Neuronal stem cell (in vitro differentiated cells): ENCODE results near the gene CRP. TPM values are rescaled to one million over a fixed set of nuclear protein-coding genes. Genes with fewer than 3 reads are reported as not detected.

Experiments used
- DNase-seq: peaks from one replicate; pipeline ENCODE4 v3.0.0-alpha.2; 2013; ENCODE audit warnings: low spot score
- H2AFZ ChIP-seq: one replicate; pipeline ENCODE4 v1.6.1; 2013; ENCODE audit warnings: mild to moderate bottlenecking, low read length, inconsistent platforms
- H2AK5ac ChIP-seq: 2 replicates; pipeline ENCODE4 v1.6.1; 2013; ENCODE audit warnings: low read depth, mild to moderate bottlenecking, inconsistent platforms, low read length, moderate library complexity, mixed read lengths
- H2BK120ac ChIP-seq: 2 replicates; pipeline ENCODE4 v1.6.1; 2013; ENCODE audit warnings: low read depth, mild to moderate bottlenecking, inconsistent platforms, low read length, moderate library complexity, mixed read lengths
- H2BK12ac ChIP-seq: one replicate; pipeline ENCODE4 v1.6.1; 2013; ENCODE audit warnings: low read length, inconsistent platforms
- H2BK15ac ChIP-seq: 2 replicates; pipeline ENCODE4 v1.6.1; 2013; ENCODE audit warnings: mild to moderate bottlenecking, low read length, inconsistent platforms, mixed read lengths
- H2BK5ac ChIP-seq: one replicate; pipeline ENCODE4 v1.6.1; 2013; ENCODE audit warnings: inconsistent platforms, mild to moderate bottlenecking, low read length, moderate library complexity
- H3K14ac ChIP-seq: one replicate; pipeline ENCODE4 v1.6.1; 2013; ENCODE audit warnings: low read length, inconsistent platforms
- H3K18ac ChIP-seq: 2 replicates; pipeline ENCODE4 v1.6.1; 2013; ENCODE audit warnings: low read length, inconsistent platforms
- H3K23ac ChIP-seq: 2 replicates; pipeline ENCODE4 v1.6.1; 2013; ENCODE audit warnings: low read depth, mild to moderate bottlenecking, mixed read lengths, low read length, inconsistent platforms; ENCODE audit not compliant: poor library complexity
- H3K27ac ChIP-seq: replicated peaks from 3 replicates; pipeline ENCODE4 v1.5.1; 2013; ENCODE audit warnings: low read length, inconsistent platforms
- H3K27me3 ChIP-seq, 3 experiments: 2 replicates each; pipeline ENCODE4 v1.6.1; 2013; ENCODE audit warnings: low read length in 3 of 3, mild to moderate bottlenecking in 2 of 3, inconsistent platforms in 1 of 3, low read depth in 1 of 3, mixed read lengths in 1 of 3, moderate library complexity in 1 of 3; ENCODE audit not compliant: control insufficient read depth in 3 of 3, insufficient read depth in 3 of 3
- H3K36me3 ChIP-seq, 2 donors: replicated peaks in 1 of 2; 2 replicates each; pipeline ENCODE4 v1.6.1; 2013; ENCODE audit warnings: low read length in 2 of 2; ENCODE audit not compliant: control insufficient read depth in 2 of 2, insufficient read depth in 2 of 2
- H3K4ac ChIP-seq: 2 replicates; pipeline ENCODE4 v1.6.1; 2013; ENCODE audit warnings: inconsistent platforms, mild to moderate bottlenecking, low read length, moderate library complexity
- H3K4me1 ChIP-seq, 2 donors: 1 replicate in 1 of 2; 2 replicates in 1 of 2; pipeline ENCODE4 v1.6.1; 2013; ENCODE audit warnings: low read length in 2 of 2, low read depth in 1 of 2; ENCODE audit not compliant: control insufficient read depth in 2 of 2, insufficient read depth in 1 of 2
- H3K4me2 ChIP-seq: one replicate; pipeline ENCODE4 v1.6.1; 2013; ENCODE audit warnings: mild to moderate bottlenecking, low read length, inconsistent platforms; ENCODE audit not compliant: insufficient read depth, poor library complexity, severe bottlenecking
- H3K4me3 ChIP-seq, 2 donors: 2 replicates each; pipeline ENCODE4 v1.5.1; 2013; ENCODE audit warnings: low read length in 2 of 2, mild to moderate bottlenecking in 2 of 2, inconsistent platforms in 1 of 2, moderate library complexity in 1 of 2
- H3K79me1 ChIP-seq: one replicate; pipeline ENCODE4 v1.6.1; 2013; ENCODE audit warnings: low read depth, mild to moderate bottlenecking, inconsistent platforms, low read length, moderate library complexity
- H3K9ac ChIP-seq: one replicate; pipeline ENCODE4 v1.6.1; 2013; ENCODE audit warnings: mild to moderate bottlenecking, low read depth, low read length, inconsistent platforms; ENCODE audit not compliant: poor library complexity
- H3K9me3 ChIP-seq, 2 donors: replicated peaks in 1 of 2; 2 replicates each; pipeline versions ENCODE3 to v1.6.1; 2013; ENCODE audit warnings: low read length in 2 of 2, mild to moderate bottlenecking in 2 of 2, inconsistent platforms in 1 of 2, low read depth in 1 of 2, mixed read lengths in 1 of 2, moderate library complexity in 1 of 2; ENCODE audit not compliant: control insufficient read depth in 2 of 2, insufficient read depth in 1 of 2
- H4K8ac ChIP-seq: one replicate; pipeline ENCODE4 v1.6.1; 2013; ENCODE audit warnings: low read depth, mild to moderate bottlenecking, inconsistent platforms, low read length, moderate library complexity
- H4K91ac ChIP-seq: one replicate; pipeline ENCODE4 v1.6.1; 2013; ENCODE audit warnings: low read length, low read depth, mild to moderate bottlenecking, inconsistent platforms; ENCODE audit not compliant: poor library complexity
- WGBS, 2 donors: extraction: QIAGEN DNeasy Blood & Tissue Kit; methylation state at CpG; one replicate each; pipeline ENCODE4 v1.1.7; 2013; ENCODE audit warnings: missing lambda C conversion rate in 2 of 2, mixed read lengths in 1 of 2; ENCODE audit not compliant: insufficient read length in 2 of 2, insufficient replicate concordance in 1 of 2; ENCODE audit errors: extremely low coverage in 2 of 2; 5-methylcytosine and 5-hydroxymethylcytosine counted together
- polyA plus RNA-seq, 2 experiments: library from polyadenylated mRNA; stranded (reverse); fragments of 200-250 nt; gene quantifications; one replicate each; pipeline ENCODE4 v1.2.3, GENCODE V29; 2013

CRP gene, protein sequence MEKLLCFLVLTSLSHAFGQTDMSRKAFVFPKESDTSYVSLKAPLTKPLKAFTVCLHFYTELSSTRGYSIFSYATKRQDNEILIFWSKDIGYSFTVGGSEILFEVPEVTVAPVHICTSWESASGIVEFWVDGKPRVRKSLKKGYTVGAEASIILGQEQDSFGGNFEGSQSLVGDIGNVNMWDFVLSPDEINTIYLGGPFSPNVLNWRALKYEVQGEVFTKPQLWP
- polyA plus RNA-seq (2013, experiment 1 of 2), result not detected
- polyA plus RNA-seq (2013, experiment 2 of 2), result not detected

DNA sequence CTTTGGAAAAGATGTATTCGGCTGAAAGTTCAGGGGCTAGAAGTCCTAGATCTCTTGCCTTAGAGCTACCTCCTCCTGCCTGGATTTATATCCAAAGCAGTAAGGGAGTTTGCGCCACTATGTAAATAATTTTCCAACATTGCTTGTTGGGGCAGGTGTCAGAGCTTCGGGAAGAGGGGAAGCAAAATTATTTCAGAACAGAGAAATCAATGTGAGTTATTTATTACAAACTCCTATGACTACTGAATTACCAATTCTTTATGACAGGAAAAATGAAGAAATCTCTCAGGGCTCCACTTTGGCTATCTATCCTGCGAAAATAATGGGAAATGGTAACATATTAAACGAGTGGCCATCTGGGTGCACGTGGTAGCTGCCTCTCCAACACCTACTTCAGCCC lies at the start of gene CRP:
TSS of gene CRP (minus strand) at position 61 of the 400 bp plus-strand sequence. CDS start 104 bp downstream, outside the sequence.
- no peak within 1 kb of the TSS for H3K9ac ChIP-seq

DNA sequence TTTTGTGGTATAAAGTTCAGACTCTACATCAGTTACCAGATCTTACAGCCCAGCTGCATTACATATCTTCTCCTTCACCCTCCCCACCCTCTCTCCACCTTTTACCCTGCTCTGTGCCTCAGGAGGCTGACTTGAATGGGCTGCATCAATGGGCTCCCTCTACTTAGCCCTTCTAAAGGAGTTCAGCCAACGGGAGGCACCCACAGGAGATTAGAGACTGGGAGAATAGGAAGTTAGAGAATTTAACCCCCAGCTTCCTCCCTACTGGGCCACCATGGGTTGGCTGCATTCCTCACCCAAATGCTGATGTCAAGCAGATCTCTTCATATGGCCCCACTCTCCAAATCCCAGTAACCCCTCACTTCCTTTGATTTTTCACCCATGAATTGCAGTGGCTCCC lies 49.3 kb upstream of the CRP start:
- H2BK12ac ChIP-seq, result no peak overlapping the region
- H3K27ac ChIP-seq, result no peak overlapping the region
- no peak overlapping the region for H2AFZ ChIP-seq
- no peak overlapping the region for H2BK120ac ChIP-seq
- DNase-seq, result no peak
- H2AK5ac ChIP-seq, result no peak overlapping the region
- H3K4ac ChIP-seq, result no peak overlapping the region
- H3K18ac ChIP-seq, result no peak overlapping the region
- H4K8ac ChIP-seq, result no peak overlapping the region
- no peak overlapping the region for H2BK5ac ChIP-seq
- H3K27me3 ChIP-seq, result no peaks in the 10 kb centered on the region
- WGBS, 2 donors, result no CpG with 5 or more reads among the region's 1 CpG
- H2BK15ac ChIP-seq, result no peak overlapping the region
- no peak overlapping the region for H3K4me3 ChIP-seq
- H3K4me1 ChIP-seq, result peaks cover 0 to 3% of the 10 kb centered on the region in 2 donors
- H3K4me2 ChIP-seq, result no peak overlapping the region
- H3K36me3 ChIP-seq, result no peaks in the 10 kb centered on the region
- no peaks in the 10 kb centered on the region for H3K79me1 ChIP-seq
- H3K9ac ChIP-seq, result no peak overlapping the region
- H3K9me3 ChIP-seq, result no peaks in the 10 kb centered on the region
- no peak overlapping the region for H3K23ac ChIP-seq
- no peak overlapping the region for H3K14ac ChIP-seq
- H4K91ac ChIP-seq, result no peak overlapping the region

More for the DNA sequence above, at the start of gene CRP:
- Histone ChIP-seq H2BK12ac (no peak within 1 kb of the TSS), H3K18ac (no peak within 1 kb of the TSS), H3K36me3 (no peaks in the 10 kb centered on the region), H3K4ac (no peak within 1 kb of the TSS), H2BK15ac (no peak within 1 kb of the TSS), H3K27ac (no peak within 1 kb of the TSS), H4K91ac (no peak within 1 kb of the TSS), H3K9me3 (peaks cover 0 to 8% of the 10 kb centered on the region in 2 donors), H3K4me3 (no peak within 1 kb of the TSS), H3K23ac (no peak within 1 kb of the TSS), H3K4me1 (no peaks in the 10 kb centered on the region), H3K14ac (no peak within 1 kb of the TSS), H4K8ac (no peak within 1 kb of the TSS), H2BK120ac (no peak within 1 kb of the TSS), H3K79me1 (no peaks in the 10 kb centered on the region), H3K4me2 (no peak within 1 kb of the TSS), H2AK5ac (no peak within 1 kb of the TSS), H2AFZ (no peak within 1 kb of the TSS), H2BK5ac (no peak within 1 kb of the TSS), H3K27me3 (no peaks in the 10 kb centered on the region)
- no CpG with 5 or more reads among the region's 6 CpGs for WGBS, 2 donors
- DNase-seq, result no peak

DNA sequence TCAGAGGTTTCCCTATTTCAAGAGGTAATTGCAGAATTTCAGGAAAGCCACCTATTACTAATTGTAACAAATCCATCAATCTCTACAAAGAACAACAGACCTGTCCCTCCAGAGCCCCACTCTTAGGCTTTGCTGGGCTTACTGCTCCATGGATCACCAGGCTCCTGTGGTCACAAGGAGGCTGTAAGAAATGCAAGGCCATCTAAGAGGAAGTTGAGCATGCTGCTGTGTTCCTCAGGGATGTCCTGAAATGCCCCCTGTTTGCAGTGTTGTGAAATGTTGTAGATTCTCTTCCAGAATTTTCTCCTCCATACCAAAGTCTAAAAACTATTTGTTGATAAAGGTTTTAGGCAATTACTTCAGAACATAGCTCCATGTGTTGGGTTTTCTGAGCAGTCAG lies 42.0 kb upstream of the CRP start:
- Histone ChIP-seq H3K4me1 (no peaks in the 10 kb centered on the region), H2AK5ac (no peak overlapping the region), H3K4ac (no peak overlapping the region), H4K91ac (no peak overlapping the region), H2BK5ac (no peak overlapping the region), H4K8ac (no peak overlapping the region), H3K4me2 (no peak overlapping the region), H2AFZ (no peak overlapping the region), H3K27me3 (no peaks in the 10 kb centered on the region), H3K27ac (no peak overlapping the region), H2BK15ac (no peak overlapping the region), H3K23ac (no peak overlapping the region), H2BK12ac (no peak overlapping the region), H3K9ac (no peak overlapping the region), H3K18ac (no peak overlapping the region), H3K4me3 (no peak overlapping the region), H3K9me3 (peaks cover 0 to 1% of the 10 kb centered on the region in 2 donors), H3K14ac (no peak overlapping the region), H3K36me3 (no peaks in the 10 kb centered on the region), H2BK120ac (no peak overlapping the region), H3K79me1 (no peaks in the 10 kb centered on the region)
- no peak for DNase-seq

DNA sequence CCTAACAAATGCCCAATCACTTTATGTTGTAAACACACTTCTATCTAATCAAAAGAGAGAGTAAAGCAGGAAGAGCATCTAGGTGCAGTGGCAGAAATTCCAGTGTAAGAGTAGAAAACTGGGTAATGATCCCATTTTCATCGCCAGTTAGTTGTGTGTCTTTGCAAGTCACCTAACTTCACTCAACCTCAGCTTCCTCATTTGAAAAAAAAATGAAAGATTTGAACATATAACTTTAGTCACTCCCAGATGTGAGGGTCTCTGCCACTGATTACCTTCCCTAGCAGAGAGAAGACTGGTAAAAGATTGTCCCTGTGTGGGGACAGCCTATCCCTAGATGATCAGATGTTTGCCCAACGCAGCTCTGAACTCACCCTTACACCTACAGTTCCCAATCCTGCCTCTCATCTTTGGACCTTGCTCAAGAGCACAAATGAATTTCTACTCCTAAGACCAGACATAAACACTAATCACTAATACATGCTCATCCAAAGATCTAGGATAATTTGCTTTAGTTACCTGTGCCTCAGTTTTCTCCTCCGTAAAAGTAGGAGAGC lies 41.1 kb upstream of the CRP start:
- DNase-seq, result no peak

More for the DNA sequence above, 41.1 kb upstream of the CRP start:
- H3K9ac ChIP-seq, result no peak overlapping the region
- H2BK15ac ChIP-seq, result no peak overlapping the region
- no peak overlapping the region for H4K91ac ChIP-seq
- H2BK5ac ChIP-seq, result no peak overlapping the region
- H3K27ac ChIP-seq, result no peak overlapping the region
- no peak overlapping the region for H2BK120ac ChIP-seq
- no peak overlapping the region for H2AK5ac ChIP-seq
- no peak overlapping the region for H3K4ac ChIP-seq
- no peak overlapping the region for H2BK12ac ChIP-seq
- H3K14ac ChIP-seq, result no peak overlapping the region
- H4K8ac ChIP-seq, result no peak overlapping the region
- no peak overlapping the region for H3K4me3 ChIP-seq
- H3K4me1 ChIP-seq, result no peaks in the 10 kb centered on the region
- no peaks in the 10 kb centered on the region for H3K36me3 ChIP-seq
- no peak overlapping the region for H2AFZ ChIP-seq
- peaks cover 0 to 1% of the 10 kb centered on the region in 2 donors for H3K9me3 ChIP-seq
- no CpG with 5 or more reads among the region's 3 CpGs for WGBS, 2 donors
- H3K79me1 ChIP-seq, result no peaks in the 10 kb centered on the region
- no peaks in the 10 kb centered on the region for H3K27me3 ChIP-seq
- no peak overlapping the region for H3K23ac ChIP-seq
- H3K18ac ChIP-seq, result no peak overlapping the region
- no peak overlapping the region for H3K4me2 ChIP-seq
